Lung (tissue), 12 donors: ENCODE measurements around the gene LRRC8D. TPM values are rescaled to one million over a fixed set of nuclear protein-coding genes. Genes with fewer than 3 reads are reported as not detected.
A peak's percentile ranks its signal among the peaks of the same experiment; 100 is the strongest.

Experiments used
- ATAC-seq: fragments of 200-7000 bp; cut with Tn5 transposase; one replicate; pipeline ENCODE4 v1.9.1; 2020; ENCODE audit warnings: moderate number of reproducible peaks; ENCODE audit not compliant: insufficient read depth, low FRiP score
- DNase-seq, 3 donors: peaks; one replicate each; pipeline ENCODE4 v3.0.0-alpha.2; 2013 to 2017
- H3K27ac ChIP-seq, 2 donors: one replicate each; pipeline ENCODE4 v1.5.1; 2013; ENCODE audit warnings: mild to moderate bottlenecking in 2 of 2, moderate library complexity in 2 of 2, control low read depth in 1 of 2, inconsistent platforms in 1 of 2, low read depth in 1 of 2, low read length in 1 of 2
- H3K27me3 ChIP-seq, 3 donors: one replicate each; pipeline ENCODE4 v1.5.1; 2013; ENCODE audit warnings: low read length in 2 of 3; ENCODE audit not compliant: control insufficient read depth in 3 of 3, insufficient read depth in 3 of 3
- H3K36me3 ChIP-seq, 4 donors: one replicate each; pipeline ENCODE4 v1.5.1; 2013; ENCODE audit warnings: low read length in 4 of 4, mild to moderate bottlenecking in 1 of 4, moderate library complexity in 1 of 4; ENCODE audit not compliant: control insufficient read depth in 4 of 4, insufficient read depth in 4 of 4
- H3K4me1 ChIP-seq, 5 donors: one replicate each; pipeline ENCODE4 v1.5.1; 2013; ENCODE audit warnings: low read length in 5 of 5, mild to moderate bottlenecking in 2 of 5, moderate library complexity in 1 of 5; ENCODE audit not compliant: control insufficient read depth in 5 of 5, insufficient read depth in 5 of 5
- H3K4me3 ChIP-seq: one replicate; pipeline ENCODE4 v1.5.1; 2013; ENCODE audit warnings: mild to moderate bottlenecking, control low read depth, moderate library complexity
- H3K9ac ChIP-seq, 2 donors: one replicate each; pipeline ENCODE4 v1.5.1; 2013; ENCODE audit warnings: low read length in 2 of 2, control low read depth in 1 of 2; ENCODE audit not compliant: insufficient read depth in 1 of 2
- H3K9me3 ChIP-seq, 4 donors: one replicate each; pipeline ENCODE4 v1.5.1; 2013; ENCODE audit warnings: low read length in 3 of 4, mild to moderate bottlenecking in 1 of 4, moderate library complexity in 1 of 4; ENCODE audit not compliant: control insufficient read depth in 4 of 4, insufficient read depth in 3 of 4
- WGBS, 2 donors: extraction: QIAGEN DNeasy Blood & Tissue Kit; methylation state at CpG; one replicate each; pipeline ENCODE4 v1.1.7; 2013; 5-methylcytosine and 5-hydroxymethylcytosine counted together
- polyA plus RNA-seq, 2 donors: library from polyadenylated mRNA; stranded (reverse); fragments of 200-250 nt; gene quantifications; one replicate each; pipeline ENCODE4 v1.2.1, GENCODE V29; 2013
- total RNA-seq, 2 donors: library from RNA; depleted of rRNA in 1 of 2; stranded (reverse); fragments of >200 nt in 1 of 2; gene quantifications; one replicate each; pipeline ENCODE4 v1.2.1, GENCODE V29; 2014 to 2021
- TF ChIP-seq, protein P1 (sequence below): IDR thresholded peaks from 2 replicates; pipeline ENCODE4 v1.5.1; 2012; ENCODE audit warnings: mild to moderate bottlenecking; ENCODE audit errors: control extremely low read depth, extremely low read depth
- donor health status: control.
- donor health status: control.
- donor health status: Bipolar disorder and iron deficiency.
- donor health status: healthy.
- donor health status: DM: yes; HTN: yes; CAD: no.

LRRC8D gene
- total and polyA plus RNA-seq, 4 donors: 5.1 to 24.2 (median 11.3) TPM

DNA sequence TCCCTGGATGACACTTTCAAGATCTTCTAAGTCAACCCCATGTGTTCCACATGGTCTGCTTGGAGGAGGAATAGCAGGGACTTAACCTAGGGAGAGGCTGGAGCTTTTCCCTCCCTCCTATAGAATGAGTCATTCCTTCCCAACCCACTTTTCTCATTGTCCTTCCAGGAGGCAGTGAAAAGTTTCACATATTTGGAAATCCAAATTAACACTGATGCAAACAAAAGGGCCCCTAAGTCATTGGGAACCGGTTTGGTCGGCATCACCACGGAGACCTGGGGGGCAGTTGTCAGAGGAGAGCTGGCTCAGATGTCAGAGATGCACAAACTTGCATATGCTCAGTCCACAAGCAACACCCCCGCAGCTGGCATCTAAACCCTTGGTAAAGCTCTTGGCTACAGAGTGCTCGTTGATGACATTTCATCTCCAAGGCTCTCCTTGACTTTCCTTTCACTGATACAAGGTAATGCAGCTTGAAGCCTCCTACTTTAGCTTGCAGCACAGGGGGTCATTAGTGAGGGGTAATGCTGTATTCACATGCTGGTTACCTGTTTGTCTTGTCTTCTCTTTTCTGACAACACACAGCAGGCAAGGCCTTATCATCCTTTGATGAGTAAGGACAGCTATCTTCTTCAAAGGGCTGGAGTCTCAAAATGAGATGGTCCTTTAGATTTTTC lies 12.3 kb upstream of the LRRC8D start:
- Histone ChIP-seq H3K4me1 (no peaks in the 10 kb centered on the region), H3K9me3 (no peaks in the 10 kb centered on the region), H3K36me3 (no peaks in the 10 kb centered on the region), H3K4me3 (no peak overlapping the region), H3K27ac (no peak overlapping the region), H3K9ac (no peak overlapping the region), H3K27me3 (no peaks in the 10 kb centered on the region)
- ATAC-seq (no peak), DNase-seq (peak; percentile 44 to 54 (median 50))
- WGBS, 2 donors: 59 to 73% methylated on average over 5 of the region's 5 CpGs
- TF ChIP-seq, protein P1, sequence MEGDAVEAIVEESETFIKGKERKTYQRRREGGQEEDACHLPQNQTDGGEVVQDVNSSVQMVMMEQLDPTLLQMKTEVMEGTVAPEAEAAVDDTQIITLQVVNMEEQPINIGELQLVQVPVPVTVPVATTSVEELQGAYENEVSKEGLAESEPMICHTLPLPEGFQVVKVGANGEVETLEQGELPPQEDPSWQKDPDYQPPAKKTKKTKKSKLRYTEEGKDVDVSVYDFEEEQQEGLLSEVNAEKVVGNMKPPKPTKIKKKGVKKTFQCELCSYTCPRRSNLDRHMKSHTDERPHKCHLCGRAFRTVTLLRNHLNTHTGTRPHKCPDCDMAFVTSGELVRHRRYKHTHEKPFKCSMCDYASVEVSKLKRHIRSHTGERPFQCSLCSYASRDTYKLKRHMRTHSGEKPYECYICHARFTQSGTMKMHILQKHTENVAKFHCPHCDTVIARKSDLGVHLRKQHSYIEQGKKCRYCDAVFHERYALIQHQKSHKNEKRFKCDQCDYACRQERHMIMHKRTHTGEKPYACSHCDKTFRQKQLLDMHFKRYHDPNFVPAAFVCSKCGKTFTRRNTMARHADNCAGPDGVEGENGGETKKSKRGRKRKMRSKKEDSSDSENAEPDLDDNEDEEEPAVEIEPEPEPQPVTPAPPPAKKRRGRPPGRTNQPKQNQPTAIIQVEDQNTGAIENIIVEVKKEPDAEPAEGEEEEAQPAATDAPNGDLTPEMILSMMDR: no peak

DNA sequence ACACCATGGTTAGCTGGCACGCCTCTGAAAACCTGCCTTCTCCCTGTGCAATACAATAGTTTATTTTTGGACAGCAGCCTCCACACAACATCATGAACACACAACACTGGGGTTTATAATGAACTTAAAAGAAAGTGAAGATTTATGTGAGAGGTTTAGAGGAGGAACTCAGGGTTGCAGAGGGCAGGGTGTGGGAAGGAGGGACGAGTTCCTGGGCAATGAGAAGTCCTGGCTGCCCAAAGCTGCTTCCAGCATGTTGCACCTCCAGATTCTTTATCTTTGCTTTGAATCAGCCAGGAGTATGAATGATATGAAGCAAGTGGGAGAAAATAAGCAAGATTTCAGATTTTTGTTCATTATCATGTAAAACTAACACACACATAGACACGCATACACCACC lies 11.3 kb upstream of the LRRC8D start:
- TF ChIP-seq, protein P1: no peak
- Histone ChIP-seq H3K27me3 (no peaks in the 10 kb centered on the region), H3K9me3 (no peaks in the 10 kb centered on the region), H3K27ac (no peak overlapping the region), H3K4me1 (no peaks in the 10 kb centered on the region), H3K9ac (no peak overlapping the region), H3K36me3 (no peaks in the 10 kb centered on the region), H3K4me3 (no peak overlapping the region)
- DNase-seq: no peak
- ATAC-seq: no peak
- WGBS, 2 donors: 73 to 81% methylated on average over 3 of the region's 3 CpGs

DNA sequence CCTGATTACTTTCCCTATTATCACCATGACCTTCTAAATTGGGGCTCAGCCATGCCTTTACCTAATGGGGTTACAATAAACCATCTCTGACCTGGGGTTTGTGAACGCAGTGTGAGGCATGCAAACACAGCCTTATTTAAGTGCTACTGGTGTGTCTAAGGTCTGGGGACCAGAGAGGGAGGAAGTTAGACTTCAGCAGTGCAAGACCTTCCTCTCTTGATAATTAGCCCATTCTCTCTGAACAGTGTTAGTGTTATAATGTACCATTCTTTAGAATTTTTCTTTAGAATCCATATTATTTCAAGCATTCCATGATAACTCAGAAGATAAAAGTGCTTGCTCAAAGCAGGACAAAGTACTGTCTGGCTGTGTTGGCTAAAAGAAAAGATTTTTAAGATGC lies 10.5 kb upstream of the LRRC8D start:
- ATAC-seq (no peak), DNase-seq (no peak)
- no peaks in the 10 kb centered on the region for H3K36me3 ChIP-seq
- H3K27ac ChIP-seq: no peak overlapping the region
- H3K9me3 ChIP-seq: no peaks in the 10 kb centered on the region
- no peaks in the 10 kb centered on the region for H3K27me3 ChIP-seq
- 60 to 79% methylated on average over 1 of the region's 1 CpG for WGBS, 2 donors
- H3K9ac ChIP-seq: no peak overlapping the region
- H3K4me1 ChIP-seq: peaks cover 0 to 2% (median 0%) of the 10 kb centered on the region in 5 donors
- H3K4me3 ChIP-seq: no peak overlapping the region
- TF ChIP-seq, protein P1: no peak

DNA sequence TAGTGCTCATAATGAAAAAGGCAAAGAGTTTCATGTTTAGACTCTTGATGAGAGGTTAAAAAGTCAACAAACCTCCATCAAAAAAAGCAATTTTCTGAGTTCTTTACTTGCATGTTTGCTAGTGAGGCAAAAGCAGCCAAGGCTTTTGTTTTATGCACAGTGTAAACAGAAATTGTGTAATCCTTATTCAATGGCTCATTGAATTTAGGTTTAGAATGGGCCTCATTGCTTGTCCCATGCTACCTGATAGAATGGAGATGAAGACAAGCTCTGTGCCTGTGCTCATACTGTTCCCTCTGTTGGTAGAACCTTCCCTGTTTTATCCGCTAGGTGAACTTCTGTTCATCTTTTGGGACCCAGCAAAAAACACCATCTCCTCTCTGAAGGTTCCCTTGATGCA lies 10.0 kb upstream of the LRRC8D start:
- H3K4me1 ChIP-seq: peaks cover 0 to 2% (median 0%) of the 10 kb centered on the region in 5 donors
- H3K27ac ChIP-seq: no peak overlapping the region
- no peaks in the 10 kb centered on the region for H3K36me3 ChIP-seq
- H3K4me3 ChIP-seq: no peak overlapping the region
- ATAC-seq (no peak), DNase-seq (no peak)
- TF ChIP-seq, protein P1: no peak
- WGBS, 2 donors: 97% methylated on average over 1 of the region's 1 CpG
- no peaks in the 10 kb centered on the region for H3K27me3 ChIP-seq
- no peaks in the 10 kb centered on the region for H3K9me3 ChIP-seq
- H3K9ac ChIP-seq: no peak overlapping the region
